Stomach smooth muscle (tissue), 2 donors: ENCODE results near the gene CACNA1H.

Experiments used
- H3K27ac ChIP-seq: one replicate; pipeline ENCODE4 v1.7.0; 2013; ENCODE audit warnings: mild to moderate bottlenecking, low read length, inconsistent platforms
- H3K27me3 ChIP-seq, 2 donors: one replicate each; pipeline ENCODE4 v1.7.0; 2013; ENCODE audit warnings: low read length in 2 of 2; ENCODE audit not compliant: insufficient read depth in 2 of 2, control insufficient read depth in 1 of 2
- H3K36me3 ChIP-seq, 2 donors: one replicate each; pipeline ENCODE4 v1.7.0; 2013; ENCODE audit warnings: low read length in 2 of 2; ENCODE audit not compliant: control insufficient read depth in 2 of 2, insufficient read depth in 2 of 2
- H3K4me1 ChIP-seq: one replicate; pipeline ENCODE4 v1.7.0; 2013; ENCODE audit warnings: low read length; ENCODE audit not compliant: control insufficient read depth, insufficient read depth
- H3K4me3 ChIP-seq, 2 donors: one replicate each; pipeline ENCODE4 v1.7.0; 2013; ENCODE audit warnings: low read length in 2 of 2
- H3K9ac ChIP-seq, 2 donors: one replicate each; pipeline ENCODE4 v1.7.0; 2013; ENCODE audit warnings: low read length in 2 of 2, mild to moderate bottlenecking in 1 of 2
- H3K9me3 ChIP-seq, 2 donors: one replicate each; pipeline ENCODE4 v1.7.0; 2013; ENCODE audit warnings: low read length in 2 of 2; ENCODE audit not compliant: control insufficient read depth in 2 of 2
- donor health status: healthy.
- donor health status: Pancreatic carcinoma.

CACNA1H gene

DNA sequence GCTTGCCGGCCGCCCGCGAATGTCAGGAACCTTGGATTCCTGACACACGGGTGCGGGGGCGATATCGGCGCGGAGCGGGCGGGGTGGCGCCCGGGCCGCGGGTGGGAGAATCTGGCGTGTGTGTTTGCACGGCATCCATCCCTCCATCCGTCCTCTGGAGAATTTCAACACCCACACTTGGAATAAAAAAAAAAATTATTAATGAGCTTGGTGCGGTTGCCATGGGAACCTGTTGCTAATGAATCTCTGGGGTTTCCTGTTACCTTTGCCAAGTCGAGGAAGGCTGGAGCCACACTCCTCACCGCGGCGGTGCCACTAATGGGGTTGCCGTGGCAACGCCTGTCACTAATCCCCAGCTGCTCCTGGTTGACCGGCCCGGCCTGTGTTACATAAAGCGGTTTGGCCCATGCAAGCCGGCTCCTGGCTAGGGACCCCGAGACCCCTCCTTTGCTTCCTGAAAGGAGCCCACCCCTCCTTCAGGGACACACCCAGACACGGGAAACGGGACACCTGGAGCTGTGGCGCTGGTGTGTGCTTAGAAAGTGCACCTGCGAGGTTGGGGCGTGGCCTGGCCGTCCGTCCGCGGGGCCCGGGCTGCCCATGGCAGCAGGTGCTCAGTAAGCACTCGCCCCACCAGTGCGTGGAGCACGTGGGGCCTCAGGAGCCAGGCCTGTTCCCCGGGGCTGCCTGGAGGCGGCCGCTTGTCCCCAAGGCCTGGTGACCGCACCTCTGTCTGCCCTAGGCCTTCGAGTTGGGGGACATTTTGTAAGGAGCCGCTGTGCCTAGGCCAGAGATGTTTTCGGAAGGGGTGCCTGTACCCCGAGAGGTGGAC, 14.6 kb downstream of the CACNA1H start:
- Histone ChIP-seq H3K4me3 (no peak overlapping the region), H3K27ac (peak overlapping the region; percentile 91), H3K9me3 (no peaks in the 10 kb centered on the region), H3K9ac (peak overlapping the region in 1 of 2 donors; percentile 42), H3K36me3 (peaks cover 2 to 6% of the 10 kb centered on the region in 2 donors), H3K27me3 (no peaks in the 10 kb centered on the region), H3K4me1 (peaks cover 96% of the 10 kb centered on the region)

DNA sequence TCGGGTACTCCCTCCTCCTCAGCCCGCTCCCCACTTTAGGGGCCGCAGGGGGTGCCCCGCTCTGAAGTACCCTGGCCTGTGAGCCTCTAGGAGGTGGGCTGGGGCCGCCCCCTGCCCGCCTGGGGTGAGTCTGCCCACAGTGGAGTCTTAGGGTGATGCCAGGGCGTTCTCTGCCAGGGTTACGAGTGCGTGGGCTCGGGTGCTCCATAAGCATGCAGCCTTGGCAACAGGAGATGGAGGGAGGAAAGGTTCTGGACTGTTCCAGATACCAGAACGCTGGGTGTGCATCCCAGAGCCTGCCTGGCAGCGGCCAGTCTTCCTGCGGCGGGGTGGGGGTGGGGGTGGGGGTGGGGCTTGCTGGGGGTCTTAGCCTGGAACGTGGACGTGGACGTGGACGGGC, 15.9 kb downstream of the CACNA1H start:
- Histone ChIP-seq H3K27me3 (no peaks in the 10 kb centered on the region), H3K9ac (peak overlapping the region in 1 of 2 donors; percentile 42), H3K9me3 (no peaks in the 10 kb centered on the region), H3K27ac (peak overlapping the region; percentile 91), H3K4me1 (peaks cover 91% of the 10 kb centered on the region), H3K36me3 (peaks cover 2 to 6% of the 10 kb centered on the region in 2 donors), H3K4me3 (no peak overlapping the region)

DNA sequence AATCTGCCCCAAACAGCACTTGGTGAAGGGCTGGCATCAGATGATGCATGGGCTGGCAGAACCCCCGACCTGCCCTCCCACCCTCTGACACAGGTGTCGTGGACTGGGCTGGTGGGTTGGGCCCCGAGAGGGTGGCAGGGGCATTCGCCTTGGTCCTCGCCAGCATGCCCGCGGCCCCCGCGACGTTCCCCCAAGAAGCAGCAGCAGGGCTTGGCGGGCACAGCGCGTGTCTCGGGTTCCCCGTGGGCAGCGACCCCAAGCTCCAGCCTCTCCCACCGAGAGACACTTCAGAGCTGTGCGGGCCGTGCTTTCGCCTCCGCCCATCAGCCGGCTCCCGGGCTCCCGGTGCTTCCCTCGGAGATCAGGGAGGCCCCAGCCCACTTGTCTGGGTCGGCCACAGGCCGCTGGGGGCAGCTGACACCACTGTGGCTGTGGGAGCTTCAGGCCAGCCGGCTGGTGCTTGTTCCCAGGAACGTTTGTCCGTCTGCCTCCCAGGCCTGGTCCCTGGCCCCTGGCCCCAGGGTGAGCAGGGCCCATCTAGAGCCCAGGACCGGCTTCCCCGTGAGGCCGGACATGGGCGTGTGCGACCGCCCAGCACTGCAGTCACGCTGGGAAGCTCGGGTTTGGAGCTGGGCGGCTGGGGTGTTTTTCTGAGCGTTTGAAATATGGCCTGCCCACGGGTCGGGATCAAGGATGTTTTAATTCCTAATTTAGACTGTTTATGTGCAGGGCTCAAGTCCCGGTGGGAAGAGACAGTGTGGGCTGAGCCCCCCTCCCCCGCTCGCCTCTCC, 16.6 kb downstream of the CACNA1H start:
- H3K27me3 ChIP-seq, result no peaks in the 10 kb centered on the region
- H3K4me3 ChIP-seq, result peak overlapping the region in 1 of 2 donors; percentile 60
- peak overlapping the region; percentile 91 for H3K27ac ChIP-seq
- no peaks in the 10 kb centered on the region for H3K9me3 ChIP-seq
- H3K9ac ChIP-seq, result peak overlapping the region; percentile 48 to 73
- peaks cover 0 to 6% of the 10 kb centered on the region in 2 donors for H3K36me3 ChIP-seq
- peaks cover 91% of the 10 kb centered on the region for H3K4me1 ChIP-seq

DNA sequence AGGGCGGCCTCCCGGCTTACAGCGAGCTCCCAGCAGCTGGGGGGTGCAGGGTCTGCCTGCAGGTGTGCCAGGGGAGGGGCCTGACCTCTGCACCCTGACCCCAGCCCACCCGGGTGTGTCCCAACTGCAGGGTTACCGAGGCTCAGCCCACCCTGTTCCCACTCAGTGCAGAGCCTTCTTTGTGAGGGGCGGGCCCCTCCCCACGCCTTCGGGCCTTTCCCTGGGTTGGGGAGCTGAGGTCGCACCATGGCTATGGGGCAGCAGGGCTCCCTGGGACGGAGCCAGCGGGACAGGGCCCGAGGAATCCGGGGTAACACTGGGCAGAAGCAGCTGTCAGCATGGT, 17.1 kb downstream of the CACNA1H start:
- Histone ChIP-seq H3K36me3 (peaks cover 0 to 6% of the 10 kb centered on the region in 2 donors), H3K4me1 (peaks cover 89% of the 10 kb centered on the region), H3K9ac (peak overlapping the region; percentile 36 to 39), H3K4me3 (peak overlapping the region in 1 of 2 donors; percentile 60), H3K27ac (peak overlapping the region; percentile 91), H3K27me3 (no peaks in the 10 kb centered on the region), H3K9me3 (no peaks in the 10 kb centered on the region)

DNA sequence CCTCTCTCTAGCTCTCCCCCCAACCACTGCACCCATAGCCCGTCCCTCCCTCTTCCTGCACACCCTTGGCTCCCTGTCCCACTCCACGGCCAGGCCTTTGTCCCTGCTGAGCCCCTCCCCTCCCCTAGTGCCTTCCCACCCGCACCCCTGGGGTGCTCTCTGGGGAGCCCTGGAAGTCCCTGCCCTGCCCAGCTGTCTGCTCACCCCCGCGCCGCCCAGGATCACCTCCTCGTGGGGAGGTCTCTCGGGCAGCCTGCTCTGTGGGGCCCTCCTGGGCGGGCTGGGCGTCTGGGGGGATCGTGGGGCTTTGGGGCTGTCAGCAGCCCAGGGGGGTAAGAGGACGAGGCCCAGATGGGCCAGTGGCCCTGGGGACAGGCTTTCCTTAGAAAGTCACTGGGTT, 18.1 kb downstream of the CACNA1H start:
- Histone ChIP-seq H3K36me3 (peaks cover 0 to 6% of the 10 kb centered on the region in 2 donors), H3K9ac (peak overlapping the region in 1 of 2 donors; percentile 39), H3K4me3 (no peak overlapping the region), H3K4me1 (peaks cover 88% of the 10 kb centered on the region), H3K9me3 (no peaks in the 10 kb centered on the region), H3K27ac (peak overlapping the region; percentile 91), H3K27me3 (no peaks in the 10 kb centered on the region)

DNA sequence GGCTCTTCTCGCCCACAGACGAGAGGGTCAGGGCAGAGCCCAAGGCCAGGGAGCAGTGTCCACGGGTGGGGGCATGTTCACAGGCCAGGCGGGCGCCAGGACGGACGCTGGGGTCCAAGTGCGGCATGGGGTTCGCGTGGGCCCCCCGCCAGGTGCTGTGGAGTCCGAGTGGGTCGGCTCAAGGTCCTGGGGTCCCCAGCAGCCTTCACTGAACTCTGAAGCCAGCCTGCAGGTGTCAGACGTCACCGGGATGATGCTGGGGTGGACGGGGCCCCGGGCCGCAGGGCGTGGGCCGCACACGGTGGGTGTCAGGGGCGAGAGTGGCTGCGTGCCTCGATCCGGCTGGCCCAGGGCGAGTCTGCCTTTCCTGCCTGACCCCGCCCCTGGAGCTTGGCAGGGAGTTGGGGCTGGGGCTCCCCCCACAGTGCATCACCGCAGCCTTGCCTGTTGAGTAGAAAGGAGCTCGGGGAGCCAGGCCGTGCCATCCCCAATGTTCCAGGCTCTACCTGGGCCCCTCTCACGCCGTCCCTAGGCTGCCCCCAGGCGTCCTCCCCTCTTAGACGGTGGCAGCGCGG, 19.0 kb downstream of the CACNA1H start:
- no peaks in the 10 kb centered on the region for H3K27me3 ChIP-seq
- H3K4me3 ChIP-seq, result peak overlapping the region in 1 of 2 donors; percentile 44
- peak overlapping the region; percentile 91 for H3K27ac ChIP-seq
- H3K9me3 ChIP-seq, result no peaks in the 10 kb centered on the region
- H3K9ac ChIP-seq, result no peak overlapping the region
- H3K4me1 ChIP-seq, result peaks cover 86% of the 10 kb centered on the region
- H3K36me3 ChIP-seq, result no peaks in the 10 kb centered on the region

DNA sequence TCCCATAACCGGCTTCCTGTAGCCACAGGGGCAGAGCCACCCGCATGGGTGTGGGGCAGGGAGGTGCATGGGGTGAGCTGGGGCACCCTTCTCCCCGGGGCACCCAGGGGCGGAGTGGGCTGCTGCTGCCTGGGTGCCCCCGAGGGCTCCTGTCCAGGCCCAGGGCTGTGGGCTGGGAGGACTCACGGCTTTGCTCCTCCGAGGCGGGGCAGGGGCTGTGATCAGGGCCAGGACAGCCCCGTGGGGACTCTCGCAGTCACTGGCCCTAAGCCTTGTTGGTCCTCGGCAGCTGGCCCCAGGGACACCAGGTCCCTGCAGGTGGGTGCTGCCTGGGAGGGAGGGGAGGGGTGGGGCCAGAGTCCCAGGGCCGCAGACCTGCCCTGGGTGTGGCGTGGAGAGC, 19.7 kb downstream of the CACNA1H start:
- H3K9me3 ChIP-seq, result no peaks in the 10 kb centered on the region
- H3K4me3 ChIP-seq, result no peak overlapping the region
- H3K27me3 ChIP-seq, result no peaks in the 10 kb centered on the region
- no peaks in the 10 kb centered on the region for H3K36me3 ChIP-seq
- H3K4me1 ChIP-seq, result peaks cover 84% of the 10 kb centered on the region
- H3K27ac ChIP-seq, result peak overlapping the region; percentile 91
- H3K9ac ChIP-seq, result no peak overlapping the region

DNA sequence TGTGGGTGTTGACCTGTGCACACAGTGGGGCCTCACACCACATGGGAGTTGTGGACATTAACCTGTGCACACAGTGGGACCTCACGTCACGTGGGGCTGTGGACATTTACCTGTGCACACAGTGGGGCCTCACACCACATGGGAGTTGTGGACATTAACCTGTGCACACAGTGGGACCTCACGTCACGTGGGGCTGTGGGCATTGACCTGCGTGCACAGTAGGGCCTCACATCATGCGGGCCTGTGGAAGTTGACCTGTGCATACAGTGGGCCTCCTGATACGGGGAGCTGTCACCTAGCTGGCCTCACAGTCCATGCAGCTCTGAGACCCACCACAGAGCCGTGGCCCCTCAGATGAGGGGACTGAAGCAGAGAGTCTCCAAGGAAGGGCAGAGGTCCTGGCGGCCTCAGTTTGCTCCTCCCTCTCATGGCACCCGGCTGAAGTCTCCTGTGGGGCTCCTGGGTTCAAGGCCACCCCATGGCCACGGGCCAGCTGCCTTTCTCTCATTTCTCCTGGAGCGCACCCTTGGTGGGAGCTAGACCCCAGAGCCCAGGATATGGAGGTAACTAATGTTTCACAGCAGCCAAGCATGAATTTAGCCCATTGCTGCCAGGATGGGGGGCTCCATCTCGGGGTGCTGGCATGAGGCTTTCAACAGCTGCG, 21.0 kb downstream of the CACNA1H start:
- H3K27me3 ChIP-seq, result no peaks in the 10 kb centered on the region
- H3K4me1 ChIP-seq, result peaks cover 77% of the 10 kb centered on the region
- H3K4me3 ChIP-seq, result no peak overlapping the region
- no peaks in the 10 kb centered on the region for H3K9me3 ChIP-seq
- no peak overlapping the region for H3K9ac ChIP-seq
- peak overlapping the region; percentile 91 for H3K27ac ChIP-seq
- H3K36me3 ChIP-seq, result no peaks in the 10 kb centered on the region

DNA sequence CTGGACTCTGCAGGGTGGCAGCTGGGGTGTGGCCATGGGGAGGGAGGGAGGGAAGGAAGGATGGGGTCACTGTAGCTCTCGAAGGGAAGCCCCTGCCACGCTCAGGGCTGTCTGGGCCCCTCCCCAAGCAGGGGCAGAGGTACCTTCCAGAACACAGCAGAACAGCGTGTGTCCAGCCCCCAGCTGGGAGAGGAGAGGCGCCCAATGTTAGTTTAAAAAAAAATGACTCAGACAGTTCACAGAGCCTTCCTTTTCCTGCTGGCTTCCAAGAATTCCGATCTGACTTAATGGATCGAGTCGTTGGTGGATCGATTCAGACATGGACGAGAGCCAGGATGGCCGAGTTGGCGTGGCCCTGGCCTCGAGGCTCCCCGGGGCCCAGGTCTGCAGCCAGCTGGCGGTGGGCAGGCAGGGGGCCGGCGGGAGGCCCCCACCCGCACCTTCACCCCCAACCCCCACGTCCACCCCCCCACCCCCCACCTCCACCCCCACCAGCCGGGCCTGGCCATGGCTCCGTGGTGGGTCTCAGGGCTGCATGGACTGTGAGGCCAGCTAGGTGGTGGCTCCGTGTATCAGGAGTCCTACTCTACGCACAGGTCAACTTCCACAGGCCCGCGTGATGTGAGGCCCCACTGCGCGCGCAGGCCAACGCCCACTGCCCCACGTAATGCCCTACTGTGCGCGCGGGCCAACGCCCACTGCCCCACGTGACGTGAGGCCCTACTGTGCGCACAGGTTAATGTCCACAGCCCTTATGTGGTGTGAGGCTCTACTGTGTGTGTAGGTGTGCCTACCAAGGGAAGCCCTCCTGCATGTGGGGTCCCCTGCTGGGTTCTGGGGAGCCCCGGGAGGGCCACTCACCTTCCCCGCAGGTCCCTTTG, 21.8 kb downstream of the CACNA1H start:
- H3K9me3 ChIP-seq, result no peaks in the 10 kb centered on the region
- H3K4me3 ChIP-seq, result no peak overlapping the region
- no peaks in the 10 kb centered on the region for H3K36me3 ChIP-seq
- H3K27me3 ChIP-seq, result no peaks in the 10 kb centered on the region
- H3K4me1 ChIP-seq, result peaks cover 73% of the 10 kb centered on the region
- peak overlapping the region; percentile 91 for H3K27ac ChIP-seq
- H3K9ac ChIP-seq, result no peak overlapping the region
